Fibroblast of the aortic adventitia (primary cell): Measurements from ENCODE around the gene MXI1. TPM values are rescaled to one million over a fixed set of nuclear protein-coding genes. Genes with fewer than 3 reads are reported as not detected.

Experiments used
- DNase-seq: peaks from one replicate; pipeline ENCODE4 v3.0.0-alpha.2; 2010; ENCODE audit warnings: low read depth
- H3K4me3 ChIP-seq: 2 replicates; pipeline ENCODE4 v1.5.1; 2011; ENCODE audit warnings: low read depth, mild to moderate bottlenecking, control low read depth, low read length, moderate library complexity
- CTCF ChIP-seq: IDR thresholded peaks from 2 replicates; pipeline ENCODE4 v1.5.1; 2011; ENCODE audit warnings: mild to moderate bottlenecking, low read length, control low read depth, inconsistent platforms; ENCODE audit not compliant: insufficient read depth
- total RNA-seq: library from RNA; depleted of rRNA; stranded (reverse); fragments of >200 nt; gene quantifications from 2 replicates; pipeline ENCODE4 v1.2.3, GENCODE V29; 2012; ENCODE audit warnings: low replicate concordance

MXI1 gene
- total RNA-seq, 1 donor = 20.3 TPM

DNA sequence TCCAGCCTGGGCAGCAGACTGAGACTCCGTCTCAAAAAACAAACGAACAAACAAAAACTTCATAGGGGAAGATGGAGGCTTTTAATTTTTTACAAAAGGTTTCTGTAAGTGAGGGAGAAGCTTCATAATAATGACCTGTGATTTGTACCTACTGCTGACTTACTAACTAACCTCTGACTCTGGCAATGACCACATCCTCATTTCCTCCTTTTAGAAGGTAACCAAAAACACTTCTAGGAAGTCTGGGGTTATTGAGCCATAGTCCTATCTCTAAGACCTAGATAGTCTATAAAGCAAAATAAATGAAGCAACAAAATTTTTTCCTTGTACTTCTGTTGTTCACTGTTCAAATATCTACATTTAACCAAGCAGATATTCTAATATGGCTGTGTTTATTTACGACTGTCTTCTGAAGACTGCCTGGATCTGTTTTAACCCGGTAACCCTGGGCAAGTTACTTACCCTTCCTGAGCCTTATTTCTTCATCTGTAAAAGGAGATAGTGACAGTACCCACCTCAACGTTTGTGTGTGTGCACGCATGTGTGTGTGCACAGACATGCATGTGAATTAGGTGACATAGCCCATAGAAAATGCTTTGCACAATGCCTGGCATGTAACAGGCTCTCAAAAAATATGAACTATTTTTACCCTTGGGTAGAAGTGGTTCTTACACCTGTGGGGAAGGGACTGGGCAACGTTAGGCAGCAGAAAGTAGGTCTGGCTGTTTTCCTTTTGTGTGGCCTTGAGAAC, 128.1 kb downstream of the MXI1 start:
- DNase-seq = no peak
- H3K4me3 ChIP-seq = no peak overlapping the region
- no peak for TF ChIP-seq CTCF

DNA sequence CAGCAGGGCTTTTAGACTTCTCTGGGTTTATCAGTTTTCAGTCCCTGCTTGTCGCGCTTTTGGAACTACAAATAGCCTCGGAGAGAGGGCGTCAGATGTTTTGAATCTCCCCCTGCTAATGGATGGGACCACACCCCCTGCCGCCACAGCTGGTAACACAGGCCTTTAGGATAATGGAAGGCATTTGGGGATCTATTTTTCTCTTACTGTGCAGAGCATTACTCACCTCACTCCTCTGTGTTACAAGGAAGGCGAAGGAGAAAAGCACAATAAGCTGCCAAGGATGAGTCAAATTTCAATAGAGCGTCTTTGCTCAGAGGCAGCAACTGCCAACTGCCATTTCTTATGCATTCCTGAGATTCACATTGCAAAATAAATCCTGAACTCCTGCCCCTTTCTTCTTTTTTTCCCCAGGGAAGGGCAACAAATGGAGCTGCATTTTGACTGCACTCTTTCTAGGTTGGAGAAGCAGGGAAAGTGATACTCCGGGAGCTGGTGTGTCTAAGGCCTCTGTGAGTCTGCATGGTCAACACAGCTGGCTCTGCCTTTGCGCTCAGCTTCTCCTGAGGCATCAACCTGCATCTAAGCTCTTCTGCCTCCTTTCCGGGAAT, 128.8 kb downstream of the MXI1 start:
- peak overlapping the region; percentile 25 for H3K4me3 ChIP-seq
- peak; percentile 99 for DNase-seq
- peak; percentile 63 for TF ChIP-seq CTCF

Other genes starting within 250 kb of the MXI1 start
- 127 and 524 TPM in 2 replicates for gene ADD3, start 199.6 kb upstream of the MXI1 start, total RNA-seq
- 8.9 and 27.5 TPM in 2 replicates for gene SMNDC1, start 97.3 kb downstream of the MXI1 start, total RNA-seq